NCI-H146 treated with DMSO at 0.1 percent for 48 hours (cell line): ENCODE measurements around the gene BLOC1S5.
A peak's percentile ranks its signal among the peaks of the same experiment; 100 is the strongest.
"Not testable (repeated sequence)": the region's sequence is repeated elsewhere in the genome, so short reads cannot be mapped to it uniquely, and the experiment has no call there.

Experiments used
- DNase-seq: peaks from one replicate; lab custom pipeline; 2025; ENCODE audit not compliant: unreplicated experiment; lab: John Stamatoyannopoulos, UW

Gene BLOC1S5

DNA sequence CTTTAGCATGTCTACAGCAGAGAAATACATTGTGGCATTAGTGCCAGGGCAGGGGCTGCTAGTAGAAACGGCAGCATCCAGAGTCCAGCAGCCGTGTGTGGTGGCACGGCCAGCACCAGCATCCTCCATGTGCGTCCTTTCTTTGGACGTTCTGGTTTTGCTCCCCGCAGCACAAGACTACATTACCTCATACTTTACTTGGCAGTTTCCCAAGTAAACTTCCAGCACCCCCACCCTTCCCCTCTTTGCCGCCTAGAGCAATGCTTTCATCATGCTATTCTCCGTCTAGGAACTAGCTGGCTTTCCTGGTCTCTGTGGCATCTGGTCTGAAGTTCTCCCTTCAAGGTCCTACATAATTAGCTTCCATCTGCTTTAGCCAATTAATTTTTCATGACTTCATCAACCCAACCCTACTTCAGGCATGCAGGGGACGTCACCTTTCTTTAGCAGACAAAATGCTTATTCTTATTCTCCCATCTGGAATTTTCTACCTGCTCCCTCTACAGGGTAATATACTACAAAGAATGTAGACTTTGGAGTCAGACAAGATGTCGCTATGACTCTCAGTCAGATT is 67.6 kb downstream of the BLOC1S5 start:
- no peak for DNase-seq

GRCh38 chr6:7993952-7994351 is 70.2 kb downstream of the BLOC1S5 start:
- no peak for DNase-seq

- no peak for DNase-seq
Observed at GRCh38 chr6:7993399-7993798, 70.8 kb downstream of the BLOC1S5 start.

- peak; percentile 3 for DNase-seq
Observed at GRCh38 chr6:7992002-7992815, 72.0 kb downstream of the BLOC1S5 start.

- no peak for DNase-seq
Observed at GRCh38 chr6:7991536-7991935, 72.7 kb downstream of the BLOC1S5 start.

- DNase-seq = no peak
Observed at GRCh38 chr6:7986219-7986618, 78.0 kb downstream of the BLOC1S5 start.

DNA sequence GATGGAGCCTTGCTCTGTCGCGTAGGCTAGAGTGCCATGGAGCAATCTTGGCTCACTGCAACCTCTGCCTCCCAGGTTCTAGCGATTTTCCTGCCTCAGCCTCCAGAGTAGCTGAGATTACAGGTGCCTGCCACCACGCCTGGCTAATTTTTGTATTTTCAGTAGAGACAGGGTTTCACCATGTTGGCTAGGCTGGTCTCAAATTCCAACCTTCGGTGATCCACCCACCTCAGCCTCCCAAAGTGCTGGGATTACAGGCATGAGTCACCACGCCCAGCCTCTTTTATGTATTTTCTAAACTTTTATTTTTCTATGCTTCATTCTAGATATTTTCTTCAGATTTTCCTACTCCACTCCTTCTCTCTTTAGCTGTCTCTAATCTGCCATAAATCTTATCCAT is 80.2 kb downstream of the BLOC1S5 start:
- not testable (repeated sequence) for DNase-seq

GRCh38 chr6:7979831-7980230 is 84.4 kb downstream of the BLOC1S5 start:
- DNase-seq = no peak

DNA sequence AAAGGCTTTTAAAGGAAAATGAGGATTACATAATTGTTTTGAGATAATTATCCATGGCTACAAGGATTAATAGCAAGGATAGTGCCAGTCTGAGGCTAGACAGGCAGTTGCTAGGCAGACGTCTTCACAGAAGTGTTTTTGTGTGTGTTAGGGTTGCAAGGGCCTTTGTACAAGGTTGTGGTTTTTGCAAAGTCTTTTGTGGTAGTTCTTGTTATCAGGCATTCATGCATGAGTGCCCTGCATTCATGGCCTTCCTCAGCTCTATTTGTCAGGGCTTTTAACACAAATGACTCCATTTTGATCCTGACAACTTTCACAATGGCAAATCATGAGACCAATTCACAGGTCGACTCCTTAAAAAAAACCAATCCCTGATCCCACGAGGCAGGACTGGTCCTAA is 85.5 kb downstream of the BLOC1S5 start:
- peak; percentile 19 for DNase-seq

DNA sequence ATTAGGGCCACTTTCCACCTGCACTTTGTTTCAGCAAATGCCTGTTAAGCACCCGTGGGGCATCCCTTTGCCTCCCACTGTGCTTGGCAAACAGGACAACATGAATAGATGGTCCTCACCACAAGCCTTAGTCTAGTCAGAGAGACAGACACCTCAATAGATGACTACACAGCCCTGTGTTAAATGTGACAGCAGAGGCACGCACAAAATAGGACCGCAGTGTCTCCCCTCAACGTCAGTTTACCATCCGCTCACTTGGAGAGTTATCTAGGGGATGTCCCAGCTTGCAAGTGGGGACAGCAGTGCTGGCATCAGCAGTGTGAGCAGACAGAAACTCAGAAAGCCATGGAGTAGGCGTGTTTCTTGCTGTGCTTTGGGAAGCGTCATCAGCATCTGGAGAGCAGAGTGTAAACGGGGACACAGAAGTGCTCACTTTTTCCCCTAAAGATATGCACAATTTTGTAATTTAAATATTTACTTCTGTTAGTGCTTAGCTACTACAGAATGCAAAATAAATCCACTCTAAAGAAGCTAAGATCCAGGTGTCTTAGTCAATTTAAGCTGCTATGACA is 87.6 kb downstream of the BLOC1S5 start:
- DNase-seq = peak; percentile 55

GRCh38 chr6:7975764-7976146 is 88.4 kb downstream of the BLOC1S5 start:
- peak; percentile 24 for DNase-seq

DNA sequence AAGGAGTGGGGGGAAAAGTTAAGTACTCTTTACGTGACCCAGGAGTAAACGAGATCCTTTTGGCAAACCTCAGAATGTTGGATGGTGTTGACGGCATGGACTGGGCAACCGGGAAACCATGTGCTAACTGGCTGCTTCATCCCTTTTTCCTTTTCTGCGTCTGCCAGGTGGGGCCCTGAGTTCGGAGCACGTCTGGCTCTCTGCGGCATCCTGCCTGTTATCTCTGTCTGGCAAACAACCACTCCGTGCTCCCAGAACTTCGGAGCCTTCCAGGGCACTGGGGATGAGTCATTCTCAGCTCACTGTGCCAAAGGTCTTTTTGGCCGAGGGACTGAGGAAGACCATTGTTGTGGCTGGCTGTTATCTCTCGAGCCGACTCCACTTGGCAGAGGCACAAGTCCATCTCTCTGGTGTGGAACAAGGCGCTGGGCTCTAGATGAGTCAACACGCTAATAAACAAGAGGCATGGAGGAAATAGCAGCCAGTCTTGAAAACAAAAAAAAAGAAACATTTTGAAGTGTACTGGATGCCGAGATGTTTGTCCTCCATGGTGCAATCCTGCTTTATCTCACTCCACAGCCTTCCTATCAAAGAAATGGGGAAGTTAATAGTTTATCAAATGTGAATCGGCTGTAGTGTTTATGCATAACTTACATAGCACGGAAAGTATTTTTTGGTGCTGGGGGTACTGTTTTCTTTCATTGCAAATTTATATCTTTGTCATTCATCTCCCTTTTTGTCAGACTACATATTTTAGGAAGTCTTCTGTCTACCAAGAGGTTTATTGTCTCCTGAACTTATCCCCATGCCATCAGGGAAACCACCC is 89.0 kb downstream of the BLOC1S5 start:
- peak; percentile 65 for DNase-seq

DNA sequence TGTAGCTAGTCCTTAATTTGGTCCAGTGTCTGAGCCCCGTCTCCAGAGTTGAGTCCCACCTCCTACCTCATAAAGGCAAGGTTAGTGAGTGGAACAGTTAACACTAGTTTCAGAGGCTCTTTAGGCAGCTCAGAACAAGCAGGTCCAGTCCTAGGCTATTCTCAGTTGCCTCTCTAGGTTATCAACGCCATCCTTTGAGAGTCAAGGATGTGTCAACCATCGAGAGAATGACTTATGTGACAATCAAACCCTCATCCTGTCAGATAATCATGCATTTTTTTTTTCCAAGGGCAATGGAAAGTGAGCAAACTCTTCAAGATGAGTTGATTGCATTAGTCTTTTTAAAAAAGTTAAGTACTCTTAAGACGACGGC is 89.6 kb downstream of the BLOC1S5 start:
- no peak for DNase-seq

- peak; percentile 70 for DNase-seq
Observed at GRCh38 chr6:7973584-7973983, 90.6 kb downstream of the BLOC1S5 start.

DNA sequence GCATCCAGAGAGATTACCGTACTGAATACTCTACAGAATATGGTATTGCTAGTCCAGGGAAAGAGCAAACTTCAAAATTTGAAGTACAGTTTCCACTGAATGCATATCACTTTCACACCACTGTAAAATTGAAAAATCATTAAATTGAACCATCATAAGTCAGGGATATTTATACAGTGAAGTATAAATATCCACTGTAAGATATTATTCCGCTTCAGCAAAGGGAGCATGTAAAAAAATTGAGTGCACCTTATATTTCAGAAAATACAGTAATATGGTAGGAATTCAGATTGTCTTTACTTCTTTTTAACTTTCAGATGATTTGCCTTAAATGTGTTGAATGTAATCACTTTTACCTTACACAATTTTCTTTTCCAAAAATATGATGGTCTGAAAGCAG is 92.7 kb downstream of the BLOC1S5 start:
- DNase-seq = no peak

- no peak for DNase-seq
Observed at GRCh38 chr6:7970616-7971015, 93.6 kb downstream of the BLOC1S5 start.
